Suprapubic skin (tissue), 4 donors: ENCODE data around the gene TRIM65. TPM values are rescaled to one million over a fixed set of nuclear protein-coding genes. Genes with fewer than 3 reads are reported as not detected.

Source experiments
- DNase-seq, 2 donors: peaks; one replicate each; pipeline ENCODE4 v3.0.0-alpha.2; 2019; ENCODE audit warnings: low spot score in 2 of 2
- H3K27ac ChIP-seq: fragments of 200-600 bp; sonication (generic); one replicate; pipeline ENCODE4 v1.5.1; 2019
- H3K27me3 ChIP-seq: fragments of 200-600 bp; sonication (generic); one replicate; pipeline ENCODE4 v1.5.1; 2019
- H3K36me3 ChIP-seq: fragments of 200-600 bp; sonication (generic); one replicate; pipeline ENCODE4 v1.5.1; 2019
- H3K4me1 ChIP-seq: fragments of 200-600 bp; sonication (generic); one replicate; pipeline ENCODE4 v1.5.1; 2019
- H3K4me3 ChIP-seq: fragments of 200-600 bp; sonication (generic); one replicate; pipeline ENCODE4 v1.5.1; 2019; ENCODE audit warnings: mild to moderate bottlenecking
- H3K9me3 ChIP-seq: fragments of 200-600 bp; sonication (generic); one replicate; pipeline ENCODE4 v1.5.1; 2019
- CTCF ChIP-seq, 2 donors: fragments of 200-600 bp in 1 of 2; fragments of 450-650 bp in 1 of 2; sonication (generic) in 1 of 2; IDR thresholded peaks; one replicate each; pipeline ENCODE4 v1.5.1; 2016 to 2019; ENCODE audit warnings: antibody characterized with exemption in 2 of 2, mild to moderate bottlenecking in 1 of 2, moderate library complexity in 1 of 2
- EP300 ChIP-seq: sonication (generic); formaldehyde crosslinking; IDR thresholded peaks from one replicate; pipeline ENCODE4 v1.6.1; 2017; ENCODE audit warnings: antibody characterized with exemption
- POLR2A ChIP-seq, 2 donors: fragments of 450-650 bp; IDR thresholded peaks; one replicate each; pipeline ENCODE4 v1.6.1; 2017; ENCODE audit warnings: antibody characterized with exemption in 2 of 2, mild to moderate bottlenecking in 2 of 2, moderate library complexity in 2 of 2
- POLR2AphosphoS5 ChIP-seq, 3 donors: sonication (generic); formaldehyde crosslinking; IDR thresholded peaks; one replicate each; pipeline ENCODE4 v1.6.1; 2017; ENCODE audit warnings: antibody characterized with exemption in 3 of 3
- WGBS: methylation state at CpG from one replicate; pipeline ENCODE4 v1.1.5; 2018; 5-methylcytosine and 5-hydroxymethylcytosine counted together
- total RNA-seq, 4 donors: library from RNA; depleted of rRNA; stranded (reverse); fragments of >200 nt; gene quantifications; one replicate each; pipeline ENCODE4 v1.1.0, GENCODE V29; 2016

Gene TRIM65
- total RNA-seq, 4 donors from 2014 or later = 22.5 to 44.6 (median 32.1) TPM

DNA sequence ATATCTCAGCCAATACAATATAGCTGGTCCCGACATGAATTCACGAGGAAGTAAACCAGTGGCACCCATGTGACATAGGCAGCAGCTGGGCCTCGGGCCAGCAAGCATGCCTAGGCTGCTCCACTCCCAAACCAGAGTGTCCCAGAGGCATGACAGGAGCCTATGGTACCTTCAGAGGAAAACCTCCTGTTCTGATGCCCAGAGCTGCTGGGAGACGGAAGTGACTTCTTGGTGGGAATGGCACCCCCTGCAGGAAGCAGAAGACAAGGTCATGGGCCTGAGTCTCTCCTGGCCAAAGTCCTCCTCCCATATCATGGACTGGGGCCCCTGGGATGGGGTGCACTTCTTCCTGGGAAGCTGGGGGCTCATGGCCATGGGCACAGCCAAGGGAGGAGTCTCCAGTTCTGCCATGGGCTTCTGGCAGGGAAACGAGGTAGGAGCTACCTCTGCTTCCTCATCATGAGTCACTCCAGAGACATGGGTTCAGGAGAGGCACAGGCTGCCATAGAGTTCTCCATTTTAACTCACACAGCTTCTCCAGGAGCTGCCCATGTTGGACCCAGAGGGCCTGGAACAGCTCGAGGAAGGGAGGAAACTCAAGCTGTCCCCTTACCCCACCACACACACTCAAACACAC, 30.7 kb upstream of the TRIM65 start:
- no peak overlapping the region for H3K4me3 ChIP-seq
- no peaks in the 10 kb centered on the region for H3K9me3 ChIP-seq
- no peak for DNase-seq
- H3K27ac ChIP-seq = peak overlapping the region; percentile 75
- WGBS = 51% methylated on average over 4 of the region's 6 CpGs
- H3K4me1 ChIP-seq = peaks cover 17% of the 10 kb centered on the region
- peaks cover 7% of the 10 kb centered on the region for H3K36me3 ChIP-seq
- no peaks in the 10 kb centered on the region for H3K27me3 ChIP-seq
- TF ChIP-seq POLR2AphosphoS5 (IDR thresholded peaks at IDR 0.05) (no peak), CTCF (IDR thresholded peaks at IDR 0.05) (peak; percentile 5 to 31)

DNA sequence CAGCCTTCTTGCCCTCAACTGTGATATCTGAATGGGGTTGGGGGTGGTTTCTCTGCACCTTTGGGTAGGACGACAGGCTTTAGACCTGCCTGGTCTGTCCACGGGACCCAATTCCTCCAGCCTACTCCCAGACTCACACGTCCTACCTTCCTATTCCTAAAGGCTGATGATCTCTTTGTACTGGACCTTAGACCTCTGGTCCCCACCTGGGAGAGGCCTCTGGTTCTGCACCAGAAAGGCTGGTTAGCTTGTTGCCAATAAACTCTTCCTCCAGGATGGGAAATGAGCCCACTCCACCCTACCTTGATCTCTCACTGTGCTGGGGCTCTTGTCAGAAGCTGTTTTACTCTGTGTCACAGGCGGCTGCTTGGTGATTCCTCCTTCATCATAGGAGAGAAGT, 29.7 kb upstream of the TRIM65 start:
- TF ChIP-seq POLR2AphosphoS5 (IDR thresholded peaks at IDR 0.05) (no peak), EP300 (no peak), POLR2A (IDR thresholded peaks at IDR 0.05) (no peak), CTCF (IDR thresholded peaks at IDR 0.05) (no peak)
- H3K27ac ChIP-seq = peak overlapping the region; percentile 75
- WGBS = 74% methylated on average over 4 of the region's 4 CpGs
- H3K36me3 ChIP-seq = peaks cover 13% of the 10 kb centered on the region
- DNase-seq = no peak
- H3K9me3 ChIP-seq = no peaks in the 10 kb centered on the region
- H3K4me1 ChIP-seq = peaks cover 17% of the 10 kb centered on the region
- no peak overlapping the region for H3K4me3 ChIP-seq
- H3K27me3 ChIP-seq = no peaks in the 10 kb centered on the region

DNA sequence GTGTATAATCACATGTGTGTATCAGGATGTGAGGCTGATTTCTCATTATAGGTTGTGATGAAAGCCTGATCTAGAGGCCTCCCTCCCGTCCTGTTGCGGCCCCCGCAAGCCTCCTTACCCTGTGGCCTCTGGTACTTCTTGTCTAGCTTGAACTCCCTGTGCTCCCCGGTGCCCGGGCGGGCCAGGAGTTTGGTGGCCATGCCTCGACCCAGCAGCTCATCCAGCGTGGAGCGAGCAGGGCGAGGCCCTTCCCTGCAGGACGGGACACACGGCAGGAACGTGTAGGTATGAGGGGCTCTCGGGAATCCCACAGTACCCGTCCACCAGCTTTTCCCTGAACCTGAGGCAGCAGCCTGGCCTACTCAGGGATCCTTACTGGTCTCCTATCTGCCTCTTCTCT, 29.2 kb upstream of the TRIM65 start:
- DNase-seq = no peak

GRCh38 chr17:75925103-75925502, 28.4 kb upstream of the TRIM65 start:
- no peak overlapping the region for H3K4me3 ChIP-seq
- peaks cover 17% of the 10 kb centered on the region for H3K4me1 ChIP-seq
- no peaks in the 10 kb centered on the region for H3K27me3 ChIP-seq
- no peak for DNase-seq
- TF ChIP-seq EP300 (no peak), CTCF (IDR thresholded peaks at IDR 0.05) (no peak), POLR2A (IDR thresholded peaks at IDR 0.05) (no peak), POLR2AphosphoS5 (IDR thresholded peaks at IDR 0.05) (no peak)
- WGBS = 90% methylated on average over 7 of the region's 11 CpGs
- peaks cover 14% of the 10 kb centered on the region for H3K36me3 ChIP-seq
- H3K27ac ChIP-seq = no peak overlapping the region
- no peaks in the 10 kb centered on the region for H3K9me3 ChIP-seq

More for the DNA sequence above, 29.2 kb upstream of the TRIM65 start:
- Histone ChIP-seq H3K9me3 (no peaks in the 10 kb centered on the region), H3K4me3 (no peak overlapping the region), H3K36me3 (peaks cover 13% of the 10 kb centered on the region), H3K27ac (no peak overlapping the region), H3K4me1 (peaks cover 17% of the 10 kb centered on the region), H3K27me3 (no peaks in the 10 kb centered on the region)
- no peak for TF ChIP-seq EP300
- TF ChIP-seq POLR2AphosphoS5 (IDR thresholded peaks at IDR 0.05) = no peak
- no peak for TF ChIP-seq CTCF (IDR thresholded peaks at IDR 0.05)
- TF ChIP-seq POLR2A (IDR thresholded peaks at IDR 0.05) = no peak
- WGBS = 80% methylated on average over 15 of the region's 15 CpGs

GRCh38 chr17:75922963-75923874, 26.5 kb upstream of the TRIM65 start:
- Histone ChIP-seq H3K4me1 (peaks cover 17% of the 10 kb centered on the region), H3K9me3 (no peaks in the 10 kb centered on the region), H3K27ac (no peak overlapping the region), H3K27me3 (no peaks in the 10 kb centered on the region), H3K36me3 (peaks cover 19% of the 10 kb centered on the region), H3K4me3 (no peak overlapping the region)
- 68% methylated on average over 15 of the region's 19 CpGs for WGBS
- DNase-seq = no peak
- TF ChIP-seq POLR2AphosphoS5 (IDR thresholded peaks at IDR 0.05) (no peak), EP300 (no peak), CTCF (IDR thresholded peaks at IDR 0.05) (no peak), POLR2A (IDR thresholded peaks at IDR 0.05) (no peak)
